Measurements from ENCODE around the gene MTRR. TPM values are rescaled to one million over a fixed set of nuclear protein-coding genes. Genes with fewer than 3 reads are reported as not detected.

The MTRR gene
- total RNA-seq, 1 experiment from 2014 or later, result 61.2 TPM

DNA sequence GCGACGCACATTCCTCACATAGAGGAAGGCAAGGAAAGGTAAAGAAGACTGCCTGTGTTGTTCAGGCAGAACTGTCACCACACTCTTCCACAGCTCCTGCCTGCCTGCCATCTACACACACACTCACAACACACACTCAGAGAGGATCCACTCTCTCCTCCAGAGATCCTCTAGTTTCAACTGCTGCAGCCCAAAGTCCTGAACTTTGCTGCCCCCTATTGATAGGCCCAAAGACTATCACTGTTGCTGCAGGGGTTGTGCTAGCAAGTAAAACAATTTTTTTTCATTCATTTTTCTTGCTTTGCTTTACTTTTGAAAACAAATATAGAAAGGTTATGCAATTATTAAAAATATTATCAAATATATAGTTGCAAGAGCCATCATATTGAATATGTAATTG lies 12.1 kb upstream of the MTRR start:
- intact Hi-C loops (cut with micrococcal nuclease; ENCODE audit: unreplicated experiment), result loop anchor here (2.0 kb wide), 1 partner anchor 596 kb away; no protein-coding TSS in a partner anchor
- Mint-ChIP-seq H3K4me1 (ENCODE audit: low read depth, unreplicated experiment) (no peaks in the 10 kb centered on the region), H3K9me3 (ENCODE audit: low read depth, unreplicated experiment) (peaks cover 2% of the 10 kb centered on the region), H3K27me3 (ENCODE audit: unreplicated experiment) (no peaks in the 10 kb centered on the region), H3K27ac (ENCODE audit: unreplicated experiment) (no peak overlapping the region), H3K36me3 (ENCODE audit: insufficient read depth, unreplicated experiment) (peaks cover 12% of the 10 kb centered on the region), H3K4me3 (ENCODE audit: low read depth, unreplicated experiment) (no peak overlapping the region)
- DNase-seq, result peak; percentile 24
- no TSS peak for BruUV-seq (replicated peaks)
- CTCF ChIA-PET, result no interaction called here
- TF ChIP-seq, protein P1, sequence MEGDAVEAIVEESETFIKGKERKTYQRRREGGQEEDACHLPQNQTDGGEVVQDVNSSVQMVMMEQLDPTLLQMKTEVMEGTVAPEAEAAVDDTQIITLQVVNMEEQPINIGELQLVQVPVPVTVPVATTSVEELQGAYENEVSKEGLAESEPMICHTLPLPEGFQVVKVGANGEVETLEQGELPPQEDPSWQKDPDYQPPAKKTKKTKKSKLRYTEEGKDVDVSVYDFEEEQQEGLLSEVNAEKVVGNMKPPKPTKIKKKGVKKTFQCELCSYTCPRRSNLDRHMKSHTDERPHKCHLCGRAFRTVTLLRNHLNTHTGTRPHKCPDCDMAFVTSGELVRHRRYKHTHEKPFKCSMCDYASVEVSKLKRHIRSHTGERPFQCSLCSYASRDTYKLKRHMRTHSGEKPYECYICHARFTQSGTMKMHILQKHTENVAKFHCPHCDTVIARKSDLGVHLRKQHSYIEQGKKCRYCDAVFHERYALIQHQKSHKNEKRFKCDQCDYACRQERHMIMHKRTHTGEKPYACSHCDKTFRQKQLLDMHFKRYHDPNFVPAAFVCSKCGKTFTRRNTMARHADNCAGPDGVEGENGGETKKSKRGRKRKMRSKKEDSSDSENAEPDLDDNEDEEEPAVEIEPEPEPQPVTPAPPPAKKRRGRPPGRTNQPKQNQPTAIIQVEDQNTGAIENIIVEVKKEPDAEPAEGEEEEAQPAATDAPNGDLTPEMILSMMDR (IDR thresholded peaks at IDR 0.05; ENCODE audit: unreplicated experiment), result no peak

GRCh38 chr5:7857361-7857760 lies 11.6 kb upstream of the MTRR start:
- H3K36me3 Mint-ChIP-seq (ENCODE audit: insufficient read depth, unreplicated experiment), result peaks cover 12% of the 10 kb centered on the region

GRCh38 chr5:7857926-7858632 lies 10.9 kb upstream of the MTRR start:
- H3K4me1 Mint-ChIP-seq (ENCODE audit: low read depth, unreplicated experiment), result no peaks in the 10 kb centered on the region
- H3K27me3 Mint-ChIP-seq (ENCODE audit: unreplicated experiment), result no peaks in the 10 kb centered on the region
- CTCF ChIA-PET, result interaction anchor here (0.5 kb wide), 1 partner anchor 33 kb away, joined by 7 read pairs; no protein-coding TSS in a partner anchor
- peaks cover 2% of the 10 kb centered on the region for H3K9me3 Mint-ChIP-seq (ENCODE audit: low read depth, unreplicated experiment)
- TF ChIP-seq, protein P1 (IDR thresholded peaks at IDR 0.05; ENCODE audit: unreplicated experiment), result no peak
- H3K36me3 Mint-ChIP-seq (ENCODE audit: insufficient read depth, unreplicated experiment), result peaks cover 12% of the 10 kb centered on the region
- no TSS peak for BruUV-seq (replicated peaks)
- H3K27ac Mint-ChIP-seq (ENCODE audit: unreplicated experiment), result no peak overlapping the region
- no peak for DNase-seq
- intact Hi-C loops (cut with micrococcal nuclease; ENCODE audit: unreplicated experiment), result loop anchor here (2.0 kb wide), 1 partner anchor 597 kb away; no protein-coding TSS in a partner anchor
- H3K4me3 Mint-ChIP-seq (ENCODE audit: low read depth, unreplicated experiment), result no peak overlapping the region

More at GRCh38 chr5:7857361-7857760, 11.6 kb upstream of the MTRR start:
- CTCF ChIA-PET, result no interaction called here
- no peak for DNase-seq
- intact Hi-C loops (cut with micrococcal nuclease; ENCODE audit: unreplicated experiment), result loop anchor here (2.0 kb wide), 1 partner anchor 597 kb away; no protein-coding TSS in a partner anchor
- Mint-ChIP-seq H3K4me1 (ENCODE audit: low read depth, unreplicated experiment) (no peaks in the 10 kb centered on the region), H3K27ac (ENCODE audit: unreplicated experiment) (no peak overlapping the region), H3K9me3 (ENCODE audit: low read depth, unreplicated experiment) (peaks cover 2% of the 10 kb centered on the region), H3K4me3 (ENCODE audit: low read depth, unreplicated experiment) (no peak overlapping the region), H3K27me3 (ENCODE audit: unreplicated experiment) (no peaks in the 10 kb centered on the region)
- TF ChIP-seq, protein P1 (IDR thresholded peaks at IDR 0.05; ENCODE audit: unreplicated experiment), result no peak
- BruUV-seq (replicated peaks), result no TSS peak

DNA sequence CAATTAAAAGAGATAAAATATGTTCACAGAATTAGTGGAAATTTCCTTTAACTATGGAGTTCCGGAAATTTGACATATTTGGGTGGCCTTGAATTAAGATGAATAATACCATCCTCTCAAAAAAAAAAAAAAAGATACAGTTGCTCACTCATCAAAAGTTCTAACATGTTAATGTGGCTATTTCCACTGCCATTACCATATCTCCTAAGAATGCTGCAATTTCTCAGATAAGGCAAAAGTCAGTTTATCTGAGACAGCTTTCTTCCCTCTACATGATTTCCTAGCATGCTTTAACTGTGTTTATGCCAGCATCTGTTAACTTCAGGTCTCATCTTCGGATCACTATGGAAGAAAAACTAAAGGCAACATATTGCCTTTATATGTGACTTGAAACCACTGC lies 2.8 kb upstream of the MTRR start:
- no peak for DNase-seq
- CTCF ChIA-PET, result no interaction called here
- Mint-ChIP-seq H3K36me3 (ENCODE audit: insufficient read depth, unreplicated experiment) (peaks cover 39% of the 10 kb centered on the region), H3K27ac (ENCODE audit: unreplicated experiment) (no peak overlapping the region), H3K27me3 (ENCODE audit: unreplicated experiment) (no peaks in the 10 kb centered on the region), H3K4me1 (ENCODE audit: low read depth, unreplicated experiment) (peaks cover 9% of the 10 kb centered on the region), H3K4me3 (ENCODE audit: low read depth, unreplicated experiment) (no peak overlapping the region), H3K9me3 (ENCODE audit: low read depth, unreplicated experiment) (no peaks in the 10 kb centered on the region)
- no TSS peak for BruUV-seq (replicated peaks)
- TF ChIP-seq, protein P1 (IDR thresholded peaks at IDR 0.05; ENCODE audit: unreplicated experiment), result no peak
- intact Hi-C loops (cut with micrococcal nuclease; ENCODE audit: unreplicated experiment), result no loop called here
